ENCODE data around the gene DLG2.
"Not testable (repeated sequence)": the region's sequence is repeated elsewhere in the genome, so short reads cannot be mapped to it uniquely, and the experiment has no call there.

The DLG2 gene

GRCh38 chr11:85263328-85263727 is 363.8 kb downstream of the DLG2 start:
- TF ChIP-seq, protein P1, sequence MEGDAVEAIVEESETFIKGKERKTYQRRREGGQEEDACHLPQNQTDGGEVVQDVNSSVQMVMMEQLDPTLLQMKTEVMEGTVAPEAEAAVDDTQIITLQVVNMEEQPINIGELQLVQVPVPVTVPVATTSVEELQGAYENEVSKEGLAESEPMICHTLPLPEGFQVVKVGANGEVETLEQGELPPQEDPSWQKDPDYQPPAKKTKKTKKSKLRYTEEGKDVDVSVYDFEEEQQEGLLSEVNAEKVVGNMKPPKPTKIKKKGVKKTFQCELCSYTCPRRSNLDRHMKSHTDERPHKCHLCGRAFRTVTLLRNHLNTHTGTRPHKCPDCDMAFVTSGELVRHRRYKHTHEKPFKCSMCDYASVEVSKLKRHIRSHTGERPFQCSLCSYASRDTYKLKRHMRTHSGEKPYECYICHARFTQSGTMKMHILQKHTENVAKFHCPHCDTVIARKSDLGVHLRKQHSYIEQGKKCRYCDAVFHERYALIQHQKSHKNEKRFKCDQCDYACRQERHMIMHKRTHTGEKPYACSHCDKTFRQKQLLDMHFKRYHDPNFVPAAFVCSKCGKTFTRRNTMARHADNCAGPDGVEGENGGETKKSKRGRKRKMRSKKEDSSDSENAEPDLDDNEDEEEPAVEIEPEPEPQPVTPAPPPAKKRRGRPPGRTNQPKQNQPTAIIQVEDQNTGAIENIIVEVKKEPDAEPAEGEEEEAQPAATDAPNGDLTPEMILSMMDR (IDR thresholded peaks at IDR 0.05; ENCODE audit: insufficient read depth, missing control alignments) = no peak
- no peak for FAIRE-seq
- DNase-seq (ENCODE audit: insufficient read length, low spot score) = no peak

DNA sequence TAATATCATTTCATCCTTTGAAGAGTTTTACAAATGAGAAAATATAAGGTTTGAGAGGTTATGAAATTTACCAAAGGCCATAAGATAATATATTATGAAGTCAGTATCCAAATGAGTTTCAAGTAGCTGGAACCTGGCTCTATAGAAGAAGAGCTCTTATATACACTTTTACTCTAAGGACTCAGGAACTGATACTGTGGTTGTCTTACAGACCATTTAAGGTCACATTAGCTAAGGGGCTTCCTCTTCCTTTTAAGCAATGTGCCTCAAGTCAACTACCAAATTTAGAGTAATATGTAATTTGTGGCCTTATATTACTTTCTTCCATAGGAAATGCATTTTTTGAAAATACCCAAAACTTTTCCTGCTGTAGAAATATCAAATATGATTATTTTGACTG is 369.3 kb downstream of the DLG2 start:
- TF ChIP-seq, protein P1 (IDR thresholded peaks at IDR 0.05; ENCODE audit: insufficient read depth, missing control alignments) = no peak
- FAIRE-seq (no peak), DNase-seq (ENCODE audit: insufficient read length, low spot score) (no peak)

- no peak for DNase-seq (ENCODE audit: insufficient read length, low spot score)
- FAIRE-seq = no peak
- TF ChIP-seq, protein P1 (IDR thresholded peaks at IDR 0.05; ENCODE audit: insufficient read depth, missing control alignments) = no peak
These were observed 370.7 kb downstream of the DLG2 start for GRCh38 chr11:85256433-85256832.

DNA sequence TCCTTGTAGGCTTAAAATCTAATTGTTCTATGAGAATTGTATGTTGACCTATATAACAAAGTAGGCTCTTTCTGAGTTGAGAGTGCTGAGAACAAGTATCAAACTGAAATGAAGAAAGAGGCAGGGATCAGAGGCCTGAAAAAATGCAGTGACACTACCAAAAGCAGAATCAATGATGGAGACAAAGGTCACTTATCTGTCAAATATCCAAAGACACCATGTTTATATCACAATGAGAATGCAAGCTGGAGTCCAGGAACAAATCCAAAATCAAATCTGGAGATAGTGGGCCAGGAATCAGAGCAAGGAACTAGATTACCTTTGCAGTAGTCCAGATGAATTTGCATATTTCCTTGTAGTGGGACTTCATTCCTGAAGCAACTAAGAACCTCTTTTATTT is 377.7 kb downstream of the DLG2 start:
- TF ChIP-seq, protein P1 (IDR thresholded peaks at IDR 0.05; ENCODE audit: insufficient read depth, missing control alignments) = no peak
- DNase-seq (ENCODE audit: insufficient read length, low spot score) = no peak
- FAIRE-seq = no peak

GRCh38 chr11:85247797-85248196 is 379.3 kb downstream of the DLG2 start:
- DNase-seq (ENCODE audit: insufficient read length, low spot score) = no peak
- TF ChIP-seq, protein P1 (IDR thresholded peaks at IDR 0.05; ENCODE audit: insufficient read depth, missing control alignments) = no peak
- FAIRE-seq = no peak

DNA sequence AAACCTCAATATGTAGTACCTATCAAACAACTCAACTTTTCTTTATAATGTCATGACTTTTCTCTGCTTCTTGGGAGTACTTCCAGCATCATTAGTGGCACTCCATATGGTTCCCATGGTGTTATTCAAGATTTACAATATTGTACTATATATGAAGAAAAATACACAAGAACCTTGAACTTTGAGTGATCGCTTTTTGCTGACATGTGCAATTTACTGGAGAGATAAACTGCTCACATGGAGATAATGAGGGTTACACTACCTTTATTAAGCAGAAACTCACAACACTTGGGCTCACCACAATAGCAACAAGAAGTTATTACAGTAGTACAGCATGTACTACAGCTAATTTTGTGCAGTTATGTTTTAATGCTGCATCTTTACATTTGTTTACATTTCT is 388.2 kb downstream of the DLG2 start:
- FAIRE-seq (no peak), DNase-seq (ENCODE audit: insufficient read length, low spot score) (no peak)
- TF ChIP-seq, protein P1 (IDR thresholded peaks at IDR 0.05; ENCODE audit: insufficient read depth, missing control alignments) = no peak

DNA sequence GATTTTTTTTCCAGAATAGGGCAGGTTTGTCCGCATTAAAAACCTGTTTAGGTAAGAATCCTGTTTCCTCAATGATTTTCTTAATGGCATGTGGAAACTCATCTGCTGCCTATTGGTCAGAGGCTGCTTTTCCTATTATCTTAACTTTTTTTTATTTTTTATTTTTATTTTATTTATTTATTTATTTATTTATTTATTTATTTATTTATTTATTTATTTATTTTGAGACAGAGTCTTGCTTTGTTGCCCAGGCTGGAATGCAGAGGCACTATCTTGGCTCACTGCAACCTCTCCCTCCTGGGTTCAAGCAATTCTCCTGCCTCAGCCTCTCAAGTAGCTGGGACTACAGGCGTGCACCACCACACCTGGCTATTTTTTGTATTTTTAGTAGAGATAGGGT is 389.1 kb downstream of the DLG2 start:
- DNase-seq (ENCODE audit: insufficient read length, low spot score); FAIRE-seq: not testable (repeated sequence)

DNA sequence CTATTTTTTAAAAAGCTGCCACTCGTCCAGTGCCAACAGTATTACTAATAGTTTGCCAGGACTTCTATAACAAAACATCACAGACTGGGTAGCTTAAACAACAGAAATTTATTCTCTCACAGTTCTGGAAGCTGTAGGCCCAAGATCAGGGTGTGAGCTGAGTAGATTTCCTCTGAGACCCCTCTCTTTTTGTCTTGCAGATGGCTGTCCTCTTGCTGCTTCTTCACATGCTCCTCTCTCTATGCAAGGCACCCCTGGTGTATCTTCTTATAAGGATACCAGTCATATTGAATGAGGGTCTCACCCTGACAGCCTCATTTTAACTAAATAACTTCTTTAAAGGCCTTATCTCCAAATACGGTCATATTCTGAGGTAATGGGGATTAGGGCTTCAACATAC is 390.9 kb downstream of the DLG2 start:
- TF ChIP-seq, protein P1 (IDR thresholded peaks at IDR 0.05; ENCODE audit: insufficient read depth, missing control alignments) = no peak

More for the DNA sequence above, 390.9 kb downstream of the DLG2 start:
- no peak for FAIRE-seq
- no peak for DNase-seq (ENCODE audit: insufficient read length, low spot score)
